Skeletal muscle tissue (tissue), 4 donors: ENCODE results near the gene CIAO3. TPM values are rescaled to one million over a fixed set of nuclear protein-coding genes. Genes with fewer than 3 reads are reported as not detected.

Source experiments
- H3K27ac ChIP-seq: one replicate; pipeline ENCODE4 v1.7.0; 2013; ENCODE audit warnings: mild to moderate bottlenecking, low read depth, low read length, inconsistent platforms
- H3K27me3 ChIP-seq, 3 donors: one replicate each; pipeline ENCODE4 v1.7.0; 2013; ENCODE audit warnings: low read length in 3 of 3; ENCODE audit not compliant: control insufficient read depth in 3 of 3, insufficient read depth in 3 of 3
- H3K36me3 ChIP-seq, 3 donors: one replicate each; pipeline ENCODE4 v1.7.0; 2013; ENCODE audit warnings: low read length in 3 of 3; ENCODE audit not compliant: control insufficient read depth in 3 of 3, insufficient read depth in 3 of 3
- H3K4me1 ChIP-seq, 3 donors: one replicate each; pipeline ENCODE4 v1.7.0; 2013; ENCODE audit warnings: low read length in 3 of 3, mild to moderate bottlenecking in 3 of 3; ENCODE audit not compliant: control insufficient read depth in 3 of 3, insufficient read depth in 3 of 3
- H3K4me3 ChIP-seq, 3 donors: one replicate each; pipeline ENCODE4 v1.7.0; 2013; ENCODE audit warnings: low read length in 3 of 3
- H3K9ac ChIP-seq, 3 donors: one replicate each; pipeline ENCODE4 v1.7.0; 2013; ENCODE audit warnings: low read length in 3 of 3, mild to moderate bottlenecking in 3 of 3, moderate library complexity in 2 of 3, low read depth in 1 of 3
- H3K9me3 ChIP-seq, 3 donors: one replicate each; pipeline ENCODE4 v1.7.0; 2013; ENCODE audit warnings: low read length in 3 of 3; ENCODE audit not compliant: control insufficient read depth in 3 of 3
- total RNA-seq: library from RNA; depleted of rRNA; stranded (reverse); fragments of >200 nt; gene quantifications from one replicate; pipeline ENCODE4 v1.2.3, GENCODE V29; 2014
- donor health status: Osteomylitis.

CIAO3 gene
- total RNA-seq, 1 donor from 2014 or later = 43.3 TPM

GRCh38 chr16:736936-737481 is 3.8 kb downstream of the CIAO3 start:
- Histone ChIP-seq H3K9ac (no peak overlapping the region), H3K27ac (no peak overlapping the region), H3K4me3 (no peak overlapping the region), H3K36me3 (peaks cover 53 to 58% (median 55%) of the 10 kb centered on the region in 3 donors), H3K9me3 (no peaks in the 10 kb centered on the region), H3K4me1 (peaks cover 13 to 16% (median 14%) of the 10 kb centered on the region in 3 donors), H3K27me3 (peaks cover 0 to under 1% (median 0%) of the 10 kb centered on the region in 3 donors)

DNA sequence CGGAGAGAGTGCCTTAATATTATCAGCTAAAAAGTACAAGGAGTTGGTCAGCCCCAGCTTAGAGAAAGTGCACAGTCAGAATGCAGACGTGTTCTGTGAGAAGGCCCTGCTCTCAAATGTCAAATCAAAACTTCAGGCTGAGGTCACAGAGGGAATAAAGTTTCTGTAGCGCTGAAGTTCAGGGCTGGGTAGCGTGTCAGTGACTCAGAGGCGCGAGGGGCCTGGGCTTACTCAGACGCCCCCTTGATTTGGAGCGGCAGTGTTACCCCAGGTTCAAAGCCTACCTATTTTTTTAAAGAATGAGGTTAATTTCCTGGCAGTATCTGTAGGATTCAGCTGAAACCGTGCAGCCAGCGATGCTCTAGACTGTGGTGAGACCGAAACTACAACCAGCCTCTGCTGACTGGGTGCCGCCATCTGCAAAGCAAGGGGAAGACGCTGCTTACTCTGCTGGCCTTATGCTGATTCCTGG is 4.8 kb downstream of the CIAO3 start:
- H3K9ac ChIP-seq = no peak overlapping the region
- H3K36me3 ChIP-seq = peaks cover 58 to 61% (median 59%) of the 10 kb centered on the region in 3 donors
- no peak overlapping the region for H3K27ac ChIP-seq
- H3K4me1 ChIP-seq = peaks cover 10 to 12% (median 10%) of the 10 kb centered on the region in 3 donors
- no peak overlapping the region for H3K4me3 ChIP-seq
- H3K9me3 ChIP-seq = no peaks in the 10 kb centered on the region
- H3K27me3 ChIP-seq = no peaks in the 10 kb centered on the region

DNA sequence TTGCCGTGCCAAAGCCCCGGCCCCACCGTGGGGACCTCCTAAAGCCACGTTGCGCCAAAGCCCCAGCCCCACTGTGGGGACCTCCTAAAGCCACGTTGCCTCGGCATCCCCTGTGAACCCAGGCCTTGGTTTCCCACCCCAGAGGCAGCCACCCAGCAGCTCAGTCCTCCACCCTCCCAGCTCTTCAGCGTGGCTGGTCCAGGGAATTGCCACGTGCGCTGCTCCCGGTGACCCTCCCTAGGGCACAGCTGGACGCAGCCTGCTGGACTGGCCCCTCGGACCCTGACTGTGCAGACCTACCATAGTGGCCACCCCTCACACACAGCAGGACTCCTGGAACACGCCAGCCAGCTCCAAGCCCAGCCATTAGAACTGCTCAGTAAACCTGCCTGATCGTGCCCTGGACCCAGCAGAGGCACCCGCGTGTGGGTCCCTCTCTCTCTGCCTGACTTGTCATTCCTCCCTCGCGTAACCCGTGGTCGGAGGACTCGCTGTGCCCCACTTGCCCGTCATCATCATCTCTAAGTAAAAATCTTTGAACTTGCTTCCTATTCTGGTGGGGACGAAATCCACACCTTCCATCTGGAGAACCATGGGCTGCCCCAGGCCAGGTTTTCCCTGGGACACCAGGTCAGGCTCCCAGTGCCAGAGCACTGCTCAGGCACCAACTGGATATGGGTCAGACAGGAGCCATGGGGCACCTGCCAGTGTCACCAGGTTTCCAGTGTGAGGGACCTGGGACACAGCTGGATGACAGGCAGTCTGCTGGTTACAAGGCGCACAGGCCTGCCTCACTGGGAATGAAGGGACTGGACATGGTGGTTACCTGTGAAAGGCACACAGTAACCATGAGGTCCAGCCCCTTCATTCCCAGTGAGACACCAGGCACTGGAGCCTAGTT is 5.6 kb downstream of the CIAO3 start:
- H3K4me3 ChIP-seq = no peak overlapping the region

GRCh38 chr16:734208-734980 is 6.4 kb downstream of the CIAO3 start:
- no peaks in the 10 kb centered on the region for H3K9me3 ChIP-seq
- peaks cover 0 to under 1% (median 0%) of the 10 kb centered on the region in 3 donors for H3K27me3 ChIP-seq
- peaks cover 58 to 60% (median 59%) of the 10 kb centered on the region in 3 donors for H3K36me3 ChIP-seq
- H3K4me3 ChIP-seq = no peak overlapping the region
- no peak overlapping the region for H3K9ac ChIP-seq
- H3K27ac ChIP-seq = no peak overlapping the region
- peaks cover 0 to 1% (median under 1%) of the 10 kb centered on the region in 3 donors for H3K4me1 ChIP-seq

More for the DNA sequence above, 5.6 kb downstream of the CIAO3 start:
- peaks cover 58 to 61% (median 60%) of the 10 kb centered on the region in 3 donors for H3K36me3 ChIP-seq
- H3K4me1 ChIP-seq = peaks cover 8 to 9% (median 9%) of the 10 kb centered on the region in 3 donors
- no peaks in the 10 kb centered on the region for H3K9me3 ChIP-seq
- H3K27ac ChIP-seq = no peak overlapping the region
- no peak overlapping the region for H3K9ac ChIP-seq
- no peaks in the 10 kb centered on the region for H3K27me3 ChIP-seq

DNA sequence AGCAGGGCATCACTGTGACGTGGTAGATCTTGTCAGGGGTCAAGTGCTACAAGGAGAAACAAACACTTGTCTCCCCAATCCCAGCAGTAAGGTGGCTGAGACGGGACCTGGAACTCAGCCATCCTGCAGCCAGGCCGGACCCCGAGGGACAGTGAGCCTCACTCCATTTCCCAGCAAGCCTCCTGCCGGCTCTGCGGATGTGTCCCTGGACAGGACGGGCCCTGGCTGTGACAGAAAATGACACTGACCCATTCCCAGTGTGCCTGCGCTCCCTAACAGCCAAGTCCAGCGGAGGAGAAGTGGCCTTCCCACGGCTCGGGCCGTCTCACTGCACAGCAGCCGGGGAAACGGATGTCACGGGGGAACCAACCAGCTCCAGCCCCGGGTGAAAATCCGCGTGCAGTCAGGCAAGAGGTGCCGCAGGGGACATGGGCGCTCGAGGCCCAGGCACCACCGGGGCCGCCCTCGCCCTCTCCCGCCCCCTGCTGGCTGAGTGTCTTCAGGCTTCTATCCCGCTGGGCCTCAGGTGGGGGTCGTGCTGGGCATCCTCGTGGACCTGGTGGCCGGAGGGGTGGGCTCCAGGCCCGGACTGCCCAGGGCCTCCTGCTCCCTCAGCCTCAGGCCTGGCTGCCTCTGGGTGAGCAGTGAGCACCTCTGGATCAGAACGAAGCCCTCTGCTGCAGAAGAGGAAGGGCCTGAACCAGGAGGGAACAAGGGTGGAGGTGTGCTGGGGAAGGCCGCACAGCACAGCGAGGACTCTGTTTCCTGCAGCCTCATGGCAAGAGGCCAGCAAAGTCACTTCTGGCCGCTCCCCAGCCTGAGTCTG is 7.2 kb downstream of the CIAO3 start:
- H3K4me3 ChIP-seq = no peak overlapping the region
- H3K4me1 ChIP-seq = peaks cover under 1 to 1% (median under 1%) of the 10 kb centered on the region in 3 donors
- no peak overlapping the region for H3K9ac ChIP-seq
- H3K9me3 ChIP-seq = no peaks in the 10 kb centered on the region
- H3K27ac ChIP-seq = no peak overlapping the region
- peaks cover 57 to 58% (median 57%) of the 10 kb centered on the region in 3 donors for H3K36me3 ChIP-seq
- H3K27me3 ChIP-seq = peaks cover 0 to 7% (median 0%) of the 10 kb centered on the region in 3 donors

GRCh38 chr16:732936-733335 is 7.9 kb downstream of the CIAO3 start:
- no peak overlapping the region for H3K9ac ChIP-seq
- H3K4me3 ChIP-seq = no peak overlapping the region
- peaks cover 55 to 56% (median 55%) of the 10 kb centered on the region in 3 donors for H3K36me3 ChIP-seq
- H3K4me1 ChIP-seq = peaks cover 2 to 4% (median 4%) of the 10 kb centered on the region in 3 donors
- peaks cover 0 to 10% (median 0%) of the 10 kb centered on the region in 3 donors for H3K27me3 ChIP-seq
- no peak overlapping the region for H3K27ac ChIP-seq
- H3K9me3 ChIP-seq = no peaks in the 10 kb centered on the region

- no peak overlapping the region for H3K9ac ChIP-seq
- H3K4me3 ChIP-seq = no peak overlapping the region
- H3K36me3 ChIP-seq = peaks cover 50 to 51% (median 50%) of the 10 kb centered on the region in 3 donors
- peaks cover 4 to 14% (median 5%) of the 10 kb centered on the region in 3 donors for H3K27me3 ChIP-seq
- no peak overlapping the region for H3K27ac ChIP-seq
- H3K4me1 ChIP-seq = peaks cover 8 to 9% (median 8%) of the 10 kb centered on the region in 3 donors
- no peaks in the 10 kb centered on the region for H3K9me3 ChIP-seq
Observed at GRCh38 chr16:732332-732731, 8.5 kb downstream of the CIAO3 start.

DNA sequence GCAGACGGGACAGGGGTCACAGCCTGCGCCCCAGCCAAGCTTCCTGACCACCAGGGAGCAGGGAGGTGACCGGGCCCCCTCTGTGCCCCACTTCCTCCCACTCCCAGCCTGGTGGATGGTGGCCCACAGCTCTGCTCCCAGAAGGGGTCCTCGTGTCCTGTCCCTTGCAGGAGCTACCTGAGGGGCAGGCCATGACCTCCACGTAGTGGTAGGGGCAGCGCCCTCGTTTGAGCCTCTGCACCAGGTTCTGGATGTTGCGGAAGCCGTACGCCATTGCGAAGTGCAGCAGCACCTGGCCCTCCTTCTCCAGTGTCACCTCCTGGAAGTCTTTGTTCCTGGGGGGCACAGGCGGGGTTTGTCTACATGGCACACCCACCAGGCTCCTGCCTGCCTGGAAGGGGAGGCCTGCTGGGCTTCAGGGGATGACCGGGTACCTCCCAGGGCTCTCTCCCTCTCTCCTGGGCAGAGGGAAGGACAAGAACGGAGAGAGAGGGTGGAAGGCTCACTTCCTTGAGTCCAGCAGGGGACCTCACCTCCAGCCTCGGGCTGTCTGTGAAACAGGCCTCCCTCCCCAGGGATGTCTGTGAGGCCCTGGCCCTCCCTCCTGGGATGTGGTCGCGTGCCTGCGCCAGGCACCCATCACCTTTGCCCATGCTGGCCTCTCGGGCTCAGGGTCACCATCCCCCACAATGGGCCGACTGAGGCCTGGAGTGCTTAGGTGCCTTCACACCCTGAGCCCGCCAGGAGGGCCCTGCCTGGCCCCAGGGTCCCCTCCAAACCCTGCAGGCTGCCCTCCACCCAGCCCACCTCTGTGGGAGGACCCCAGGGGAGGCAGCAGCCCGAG is 9.9 kb downstream of the CIAO3 start:
- peaks cover 36 to 39% (median 39%) of the 10 kb centered on the region in 3 donors for H3K36me3 ChIP-seq
- no peak overlapping the region for H3K27ac ChIP-seq
- H3K9me3 ChIP-seq = no peaks in the 10 kb centered on the region
- H3K9ac ChIP-seq = no peak overlapping the region
- no peak overlapping the region for H3K4me3 ChIP-seq
- H3K4me1 ChIP-seq = peaks cover 15 to 16% (median 16%) of the 10 kb centered on the region in 3 donors
- peaks cover 15 to 25% (median 16%) of the 10 kb centered on the region in 3 donors for H3K27me3 ChIP-seq
